Measurements from ENCODE around the gene ZNF526. TPM values are rescaled to one million over a fixed set of nuclear protein-coding genes. Genes with fewer than 3 reads are reported as not detected.

ZNF526 gene
- total and polyA plus RNA-seq, 9 of the 15 experiments (the other 6 are each of a cell fraction or from before 2014, with no cell fraction given): 1.3 to 17.9 (median 6.2) TPM

GRCh38 chr19:42217520-42218437, 2.3 kb upstream of the ZNF526 start, which contains the start of gene DEDD2 (continued):
- TF ChIP-seq AFF1 (IDR thresholded peaks at IDR 0.05; ENCODE audit: low read depth in 1 of 2, partially characterized antibody in 2 of 2) (no peak), SRF (CRISPR knock-in tag; IDR thresholded peaks at IDR 0.05) (no peak), STAT5B (CRISPR knock-in tag; IDR thresholded peaks at IDR 0.05) (no peak), IRF9 (tag; IDR thresholded peaks at IDR 0.05) (no peak), POU5F1 (IDR thresholded peaks at IDR 0.05; ENCODE audit: borderline replicate concordance, low read depth, low read length, partially characterized antibody) (peak; percentile 71), BHLHE40 (IDR thresholded peaks at IDR 0.05; ENCODE audit: low read length) (peak; percentile 88), GATA2 (CRISPR knock-in tag; IDR thresholded peaks at IDR 0.05) (no peak), NKRF (IDR thresholded peaks at IDR 0.05; ENCODE audit: borderline replicate concordance) (peak; percentile 39; the same call in 1 of the 2 replicates), SMARCE1 (IDR thresholded peaks at IDR 0.05) (no peak), ATF3 (IDR thresholded peaks at IDR 0.05) (peak; percentile 68), ATF3 (CRISPR knock-in tag; conservative IDR thresholded peaks at IDR 0.05) (no peak), CTBP1 (IDR thresholded peaks at IDR 0.05; ENCODE audit: borderline replicate concordance) (peak; percentile 87), NFXL1 (CRISPR knock-in tag; IDR thresholded peaks at IDR 0.05) (no peak), ARHGAP35 (IDR thresholded peaks at IDR 0.05; ENCODE audit: partially characterized antibody) (no peak), NCOA2 (IDR thresholded peaks at IDR 0.05; ENCODE audit: partially characterized antibody in 2 of 2) (no peak), CBFA2T3 (IDR thresholded peaks at IDR 0.05) (no peak)

All from K562 (cell line).